IPS DF 6.9 (cell line): ENCODE data around the gene MAPT.

Experiments used
- DNase-seq: peaks from one replicate; pipeline ENCODE4 v3.0.0-alpha.2; 2013; ENCODE audit warnings: low read depth, low spot score
- H3K27ac ChIP-seq: one replicate; pipeline ENCODE4 v1.5.1; 2013; ENCODE audit warnings: low read length, control low read depth
- H3K27me3 ChIP-seq: 2 replicates; pipeline ENCODE4 v1.6.1; 2013; ENCODE audit warnings: mild to moderate bottlenecking, low read length; ENCODE audit not compliant: control insufficient read depth, insufficient read depth
- H3K36me3 ChIP-seq: 2 replicates; pipeline ENCODE4 v1.6.1; 2013; ENCODE audit warnings: low read length; ENCODE audit not compliant: control insufficient read depth, insufficient read depth
- H3K4me1 ChIP-seq: 2 replicates; pipeline ENCODE4 v1.6.1; 2013; ENCODE audit warnings: low read length; ENCODE audit not compliant: control insufficient read depth, insufficient read depth
- H3K4me3 ChIP-seq: 2 replicates; pipeline ENCODE4 v1.5.1; 2013; ENCODE audit warnings: mild to moderate bottlenecking, low read length
- H3K9me3 ChIP-seq: 2 replicates; pipeline ENCODE4 v1.6.1; 2013; ENCODE audit warnings: low read length, inconsistent platforms; ENCODE audit not compliant: control insufficient read depth, insufficient read depth
- WGBS: extraction: QIAGEN DNeasy Blood & Tissue Kit; methylation state at CpG from one replicate; pipeline ENCODE4 v1.1.7; 2013; ENCODE audit warnings: mixed read lengths, missing lambda C conversion rate; ENCODE audit not compliant: insufficient read length, insufficient coverage; 5-methylcytosine and 5-hydroxymethylcytosine counted together

MAPT gene

DNA sequence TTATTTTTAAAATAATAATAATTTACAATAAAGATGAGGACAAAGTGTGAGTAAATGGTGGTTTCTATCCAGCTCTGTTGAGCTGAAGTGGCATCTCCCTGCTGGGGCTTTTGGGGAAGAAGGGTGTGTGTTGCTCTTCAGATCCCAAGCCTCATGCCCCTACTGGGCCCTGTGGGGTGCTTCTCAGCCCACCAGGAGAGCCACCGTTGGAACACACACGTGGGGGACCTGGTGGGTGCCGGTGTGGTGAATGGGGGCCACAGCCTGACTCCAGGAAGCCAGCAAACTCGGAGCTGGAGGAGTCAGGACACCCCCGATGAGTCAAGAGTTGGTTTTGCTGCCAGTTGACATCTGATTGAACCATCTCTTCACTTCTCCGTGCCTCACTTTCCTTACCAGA is 66.9 kb downstream of the MAPT start:
- Histone ChIP-seq H3K4me3 (no peak overlapping the region), H3K36me3 (no peaks in the 10 kb centered on the region), H3K27ac (no peak overlapping the region), H3K27me3 (no peaks in the 10 kb centered on the region), H3K9me3 (no peaks in the 10 kb centered on the region), H3K4me1 (no peaks in the 10 kb centered on the region)
- DNase-seq = no peak
- WGBS = no CpG with 5 or more reads among the region's 6 CpGs

DNA sequence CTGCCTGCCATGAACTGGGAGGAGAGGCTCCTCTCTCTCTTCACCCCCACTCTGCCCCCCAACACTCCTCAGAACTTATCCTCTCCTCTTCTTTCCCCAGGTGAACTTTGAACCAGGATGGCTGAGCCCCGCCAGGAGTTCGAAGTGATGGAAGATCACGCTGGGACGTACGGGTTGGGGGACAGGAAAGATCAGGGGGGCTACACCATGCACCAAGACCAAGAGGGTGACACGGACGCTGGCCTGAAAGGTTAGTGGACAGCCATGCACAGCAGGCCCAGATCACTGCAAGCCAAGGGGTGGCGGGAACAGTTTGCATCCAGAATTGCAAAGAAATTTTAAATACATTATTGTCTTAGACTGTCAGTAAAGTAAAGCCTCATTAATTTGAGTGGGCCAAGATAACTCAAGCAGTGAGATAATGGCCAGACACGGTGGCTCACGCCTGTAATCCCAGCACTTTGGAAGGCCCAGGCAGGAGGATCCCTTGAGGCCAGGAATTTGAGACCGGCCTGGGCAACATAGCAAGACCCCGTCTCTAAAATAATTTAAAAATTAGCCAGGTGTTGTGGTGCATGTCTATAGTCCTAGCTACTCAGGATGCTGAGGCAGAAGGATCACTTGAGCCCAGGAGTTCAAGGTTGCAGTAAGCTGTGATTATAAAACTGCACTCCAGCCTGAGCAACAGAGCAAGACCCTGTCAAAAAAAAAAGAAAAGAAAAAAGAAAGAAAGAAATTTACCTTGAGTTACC is 68.0 kb downstream of the MAPT start:
- no CpG with 5 or more reads among the region's 12 CpGs for WGBS
- no peak overlapping the region for H3K27ac ChIP-seq
- H3K9me3 ChIP-seq = no peaks in the 10 kb centered on the region
- H3K4me3 ChIP-seq = no peak overlapping the region
- H3K27me3 ChIP-seq = no peaks in the 10 kb centered on the region
- no peak for DNase-seq
- no peaks in the 10 kb centered on the region for H3K4me1 ChIP-seq
- H3K36me3 ChIP-seq = no peaks in the 10 kb centered on the region

DNA sequence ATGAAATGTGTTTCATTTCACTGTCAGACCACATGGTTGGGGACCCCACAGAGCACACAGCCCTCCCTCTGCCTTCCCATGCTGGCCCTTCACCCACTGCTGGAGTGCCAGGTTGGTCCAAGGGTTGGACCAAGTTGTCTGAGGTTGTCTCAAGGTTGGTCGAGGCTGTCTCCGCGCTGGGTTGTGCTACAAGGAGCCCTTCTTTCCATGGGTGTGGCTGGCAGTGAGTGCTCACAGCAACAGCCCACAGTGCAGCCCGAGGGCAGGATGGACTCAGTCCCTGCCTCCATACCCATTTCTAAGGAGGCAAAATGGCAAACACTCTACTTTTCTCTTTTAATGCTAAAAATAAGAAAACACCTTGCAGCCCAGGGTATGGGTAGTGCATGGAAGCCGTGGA is 68.9 kb downstream of the MAPT start:
- no peak for DNase-seq
- Histone ChIP-seq H3K9me3 (no peaks in the 10 kb centered on the region), H3K4me3 (no peak overlapping the region), H3K27ac (no peak overlapping the region), H3K27me3 (no peaks in the 10 kb centered on the region), H3K4me1 (no peaks in the 10 kb centered on the region), H3K36me3 (no peaks in the 10 kb centered on the region)
- WGBS = no CpG with 5 or more reads among the region's 5 CpGs

DNA sequence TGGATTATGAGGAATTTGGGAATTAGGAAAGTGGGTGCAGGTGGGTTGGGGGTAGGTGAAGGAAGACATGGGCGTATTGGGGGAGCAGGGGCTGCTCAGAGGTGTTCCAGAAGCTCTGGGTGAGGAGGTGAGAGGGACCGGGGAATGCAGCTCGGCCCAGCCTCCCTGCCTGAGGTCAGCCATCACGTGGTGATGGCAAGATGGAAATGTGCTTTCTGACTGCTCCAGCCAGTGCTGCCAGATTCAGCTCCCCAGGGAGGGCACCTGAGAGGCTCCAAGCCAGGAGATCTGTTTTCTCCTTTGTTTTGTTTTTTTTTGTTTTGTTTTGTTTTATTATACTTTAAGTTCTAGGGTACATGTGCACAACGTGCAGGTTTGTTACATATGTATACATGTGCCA is 69.5 kb downstream of the MAPT start:
- Histone ChIP-seq H3K27me3 (no peaks in the 10 kb centered on the region), H3K9me3 (no peaks in the 10 kb centered on the region), H3K4me3 (no peak overlapping the region), H3K36me3 (no peaks in the 10 kb centered on the region), H3K4me1 (no peaks in the 10 kb centered on the region), H3K27ac (no peak overlapping the region)
- 100% methylated on average over 1 of the region's 5 CpGs for WGBS
- no peak for DNase-seq

- no peak overlapping the region for H3K27ac ChIP-seq
- no peaks in the 10 kb centered on the region for H3K9me3 ChIP-seq
- no peaks in the 10 kb centered on the region for H3K36me3 ChIP-seq
- 100% methylated on average over 2 of the region's 4 CpGs for WGBS
- no peaks in the 10 kb centered on the region for H3K27me3 ChIP-seq
- H3K4me3 ChIP-seq = no peak overlapping the region
- no peak for DNase-seq
- no peaks in the 10 kb centered on the region for H3K4me1 ChIP-seq
Observed at GRCh38 chr17:45964634-45965033, 70.3 kb downstream of the MAPT start.

DNA sequence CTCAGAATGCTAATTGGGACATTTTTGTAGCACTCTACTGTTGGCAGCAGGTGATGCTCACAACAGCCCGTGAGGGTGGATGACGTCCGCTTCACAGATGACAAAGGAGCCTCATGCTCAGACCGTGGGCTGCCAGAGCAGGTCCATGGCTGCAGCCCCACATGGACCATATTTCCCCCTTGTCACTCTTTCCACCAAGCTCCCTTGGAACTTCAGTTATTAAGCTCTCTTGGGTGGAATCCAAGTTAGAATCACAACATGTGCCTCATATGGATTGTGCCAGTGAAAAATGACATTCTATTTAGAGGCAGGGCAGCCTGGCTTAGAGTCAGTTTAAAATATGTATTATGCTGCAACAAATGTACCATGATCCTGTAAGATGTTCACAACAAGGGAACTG is 71.5 kb downstream of the MAPT start:
- WGBS = no CpG with 5 or more reads among the region's 4 CpGs

DNA sequence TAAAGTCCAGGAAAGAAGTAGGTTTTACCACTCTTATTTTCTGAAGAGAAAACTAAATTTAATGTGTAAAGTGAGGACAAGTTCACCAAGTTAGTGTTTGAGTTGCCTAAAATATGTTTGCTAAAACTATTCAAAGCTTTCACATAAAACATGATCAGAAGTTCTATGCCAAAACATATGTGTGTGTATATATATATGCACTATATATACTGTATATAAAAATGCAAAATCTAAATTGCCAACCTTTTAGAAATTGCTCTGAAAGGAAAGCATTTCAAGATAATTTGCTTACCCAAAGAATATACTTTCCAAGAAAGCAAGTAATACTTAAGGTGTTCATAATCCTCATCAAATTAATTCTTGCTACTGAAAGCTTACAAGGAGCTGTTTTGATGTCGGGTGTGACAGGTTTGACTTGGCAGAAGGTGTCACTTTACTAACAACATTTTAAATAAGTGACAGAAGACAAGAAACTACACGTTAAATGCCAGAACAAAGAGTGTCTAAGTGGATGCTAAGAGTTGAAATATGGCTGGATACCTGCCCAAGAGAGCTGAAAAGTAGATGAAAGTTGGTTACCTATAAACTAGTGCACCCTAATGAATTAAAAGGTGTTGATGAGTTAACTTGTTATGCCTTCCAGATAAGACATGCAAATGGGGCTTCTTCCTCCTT is 72.4 kb downstream of the MAPT start:
- WGBS = no CpG with 5 or more reads among the region's 2 CpGs
- no peaks in the 10 kb centered on the region for H3K36me3 ChIP-seq
- H3K4me1 ChIP-seq = no peaks in the 10 kb centered on the region
- H3K27me3 ChIP-seq = no peaks in the 10 kb centered on the region
- H3K4me3 ChIP-seq = no peak overlapping the region
- no peak for DNase-seq
- no peak overlapping the region for H3K27ac ChIP-seq
- H3K9me3 ChIP-seq = no peaks in the 10 kb centered on the region

More for the DNA sequence above, 71.5 kb downstream of the MAPT start:
- H3K36me3 ChIP-seq = no peaks in the 10 kb centered on the region
- no peaks in the 10 kb centered on the region for H3K9me3 ChIP-seq
- H3K4me1 ChIP-seq = no peaks in the 10 kb centered on the region
- no peak for DNase-seq
- no peak overlapping the region for H3K4me3 ChIP-seq
- H3K27ac ChIP-seq = no peak overlapping the region
- no peaks in the 10 kb centered on the region for H3K27me3 ChIP-seq

DNA sequence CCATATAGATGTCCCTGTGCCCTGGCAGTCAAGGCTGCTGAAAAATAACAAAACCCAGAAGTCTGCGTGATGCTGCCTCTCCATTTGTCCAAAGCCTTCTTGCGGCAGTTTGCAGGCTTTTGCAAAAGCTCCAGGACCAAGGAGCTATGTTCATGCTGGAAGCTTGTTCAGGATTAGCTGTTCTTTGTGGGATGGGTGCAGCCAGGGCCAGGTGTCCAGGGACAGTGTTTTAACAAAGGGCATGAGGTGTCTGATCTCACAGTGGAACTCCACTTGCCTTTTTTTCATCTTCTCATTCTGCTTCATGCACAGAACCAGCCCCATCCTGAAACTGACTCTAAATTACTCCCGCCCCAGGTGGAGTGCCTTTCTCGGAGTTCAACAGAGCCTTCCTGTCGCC is 73.0 kb downstream of the MAPT start:
- H3K36me3 ChIP-seq = no peaks in the 10 kb centered on the region

GRCh38 chr17:45968732-45969131 is 74.4 kb downstream of the MAPT start:
- no CpG with 5 or more reads among the region's 2 CpGs for WGBS

More for the DNA sequence above, 73.0 kb downstream of the MAPT start:
- no peak overlapping the region for H3K27ac ChIP-seq
- no peak for DNase-seq
- H3K4me3 ChIP-seq = no peak overlapping the region
- H3K9me3 ChIP-seq = no peaks in the 10 kb centered on the region
- H3K27me3 ChIP-seq = no peaks in the 10 kb centered on the region
- WGBS = no CpG with 5 or more reads among the region's 5 CpGs
- H3K4me1 ChIP-seq = no peaks in the 10 kb centered on the region

GRCh38 chr17:45969726-45970125 is 75.4 kb downstream of the MAPT start:
- Histone ChIP-seq H3K36me3 (no peaks in the 10 kb centered on the region), H3K4me3 (no peak overlapping the region), H3K27ac (no peak overlapping the region), H3K27me3 (no peaks in the 10 kb centered on the region), H3K4me1 (no peaks in the 10 kb centered on the region), H3K9me3 (no peaks in the 10 kb centered on the region)
- DNase-seq = no peak
- 100% methylated on average over 2 of the region's 2 CpGs for WGBS

More at GRCh38 chr17:45968732-45969131, 74.4 kb downstream of the MAPT start:
- no peak for DNase-seq
- Histone ChIP-seq H3K9me3 (no peaks in the 10 kb centered on the region), H3K36me3 (no peaks in the 10 kb centered on the region), H3K27ac (no peak overlapping the region), H3K4me3 (no peak overlapping the region), H3K4me1 (no peaks in the 10 kb centered on the region), H3K27me3 (no peaks in the 10 kb centered on the region)

GRCh38 chr17:45970659-45971058 is 76.3 kb downstream of the MAPT start:
- H3K27ac ChIP-seq = no peak overlapping the region
- no peaks in the 10 kb centered on the region for H3K9me3 ChIP-seq
- no peaks in the 10 kb centered on the region for H3K4me1 ChIP-seq
- WGBS = no CpG with 5 or more reads among the region's 3 CpGs
- DNase-seq = no peak
- no peak overlapping the region for H3K4me3 ChIP-seq
- no peaks in the 10 kb centered on the region for H3K27me3 ChIP-seq
- no peaks in the 10 kb centered on the region for H3K36me3 ChIP-seq
